Lower leg skin (tissue), 4 donors: ENCODE results near the gene TRIM9. TPM values are rescaled to one million over a fixed set of nuclear protein-coding genes. Genes with fewer than 3 reads are reported as not detected.
A peak's percentile ranks its signal among the peaks of the same experiment; 100 is the strongest.

Experiments used
- DNase-seq, 2 donors: peaks; one replicate each; pipeline ENCODE4 v3.0.0-alpha.2; 2019; ENCODE audit warnings: low spot score in 2 of 2
- H3K4me3 ChIP-seq: fragments of 200-600 bp; sonication (generic); 2 replicates; pipeline ENCODE4 v1.5.1; 2017; ENCODE audit warnings: mild to moderate bottlenecking, low read depth; ENCODE audit not compliant: poor library complexity, severe bottlenecking
- CTCF ChIP-seq, 3 donors: fragments of 450-650 bp; IDR thresholded peaks; one replicate each; pipeline ENCODE4 v1.5.1; 2016; ENCODE audit warnings: antibody characterized with exemption in 3 of 3, mild to moderate bottlenecking in 3 of 3, moderate library complexity in 2 of 3
- POLR2A ChIP-seq, 2 donors: fragments of 450-650 bp; IDR thresholded peaks; one replicate each; pipeline ENCODE4 v1.6.1; 2016 to 2017; ENCODE audit warnings: antibody characterized with exemption in 2 of 2, mild to moderate bottlenecking in 1 of 2, moderate library complexity in 1 of 2
- WGBS, 2 donors: methylation state at CpG; one replicate each; pipeline ENCODE4 v1.1.5; 2018; 5-methylcytosine and 5-hydroxymethylcytosine counted together
- intact Hi-C: fragments of 100-400 bp; cut with DNase I; formaldehyde crosslinking; loops from one replicate; pipeline ENCODE4 v1.15.0; 2023; ENCODE audit warnings: low total_unique reads
- total RNA-seq, 4 donors: library from RNA; depleted of rRNA; stranded (reverse); fragments of >200 nt; gene quantifications; one replicate each; pipeline ENCODE4 v1.1.0, GENCODE V29; 2016

Gene TRIM9
- total RNA-seq, 4 donors from 2014 or later: 0.76 to 3.0 (median 1.4) TPM

GRCh38 chr14:51008446-51008845 is 86.5 kb downstream of the TRIM9 start:
- H3K4me3 ChIP-seq: no peak overlapping the region
- no peak for DNase-seq
- no peak for TF ChIP-seq CTCF (IDR thresholded peaks at IDR 0.05)
- no peak for TF ChIP-seq POLR2A (IDR thresholded peaks at IDR 0.05)
- intact Hi-C loops: no loop called here

DNA sequence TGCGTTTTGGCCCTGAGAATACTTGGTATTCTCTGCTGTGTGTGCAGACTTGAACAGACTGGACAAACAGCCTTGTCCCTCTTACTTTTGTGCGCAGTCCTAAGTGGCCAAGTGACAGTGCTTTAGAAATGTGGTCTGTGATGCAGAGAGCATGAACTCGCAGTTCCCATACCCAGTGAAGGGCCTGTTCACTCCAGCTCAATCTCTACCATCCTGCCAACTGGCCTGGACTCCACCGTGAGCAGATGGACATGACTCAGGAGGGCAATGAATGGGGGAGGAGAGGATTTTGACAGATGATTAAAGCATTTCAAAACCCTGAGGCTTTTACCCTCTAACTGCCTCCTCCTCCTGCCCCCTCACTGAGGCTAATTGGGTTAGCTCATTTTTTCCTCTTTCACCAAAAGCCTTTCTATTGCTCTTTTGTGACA is 88.1 kb downstream of the TRIM9 start:
- WGBS, 2 donors: 50% methylated on average over 4 of the region's 4 CpGs
- DNase-seq: peak in 1 of 2 donors; percentile 50
- intact Hi-C loops: no loop called here
- TF ChIP-seq POLR2A (IDR thresholded peaks at IDR 0.05) (no peak), CTCF (IDR thresholded peaks at IDR 0.05) (no peak)
- no peak overlapping the region for H3K4me3 ChIP-seq

- intact Hi-C loops: no loop called here
- DNase-seq: no peak
- no peak for TF ChIP-seq POLR2A (IDR thresholded peaks at IDR 0.05)
- TF ChIP-seq CTCF (IDR thresholded peaks at IDR 0.05): no peak
- 71 to 81% methylated on average over 2 of the region's 2 CpGs for WGBS, 2 donors
- H3K4me3 ChIP-seq: no peak overlapping the region
Observed at GRCh38 chr14:51006324-51006723, 88.6 kb downstream of the TRIM9 start.

GRCh38 chr14:51004801-51005526 is 89.9 kb downstream of the TRIM9 start:
- WGBS, 2 donors: 68 to 80% methylated on average over 6 of the region's 6 CpGs
- intact Hi-C loops: no loop called here
- no peak for DNase-seq
- no peak for TF ChIP-seq POLR2A (IDR thresholded peaks at IDR 0.05)
- TF ChIP-seq CTCF (IDR thresholded peaks at IDR 0.05): no peak
- no peak overlapping the region for H3K4me3 ChIP-seq

GRCh38 chr14:51004352-51004800 is 90.5 kb downstream of the TRIM9 start:
- no peak overlapping the region for H3K4me3 ChIP-seq
- TF ChIP-seq CTCF (IDR thresholded peaks at IDR 0.05) (no peak), POLR2A (IDR thresholded peaks at IDR 0.05) (no peak)
- intact Hi-C loops: no loop called here
- no peak for DNase-seq
